H54 (cell line): ENCODE results near the gene TTC12.

Experiments used
- DNase-seq: peaks from one replicate; pipeline ENCODE4 v3.0.0; 2011; ENCODE audit warnings: low spot score, mixed read lengths; ENCODE audit not compliant: insufficient read length
- FAIRE-seq: peaks from 3 replicates; lab custom pipeline; 2011; peaks lifted over from hg19 to GRCh38; lab: Jason Lieb, UNC
- POLR2A ChIP-seq: IDR thresholded peaks from 2 replicates; pipeline ENCODE4 v1.6.1; 2011; ENCODE audit warnings: low read depth, mild to moderate bottlenecking, low read length

Gene TTC12

GRCh38 chr11:113401718-113402117 lies 87.3 kb downstream of the TTC12 start:
- FAIRE-seq (peak; percentile 75), DNase-seq (peak; percentile 75)
- no peak for TF ChIP-seq POLR2A

DNA sequence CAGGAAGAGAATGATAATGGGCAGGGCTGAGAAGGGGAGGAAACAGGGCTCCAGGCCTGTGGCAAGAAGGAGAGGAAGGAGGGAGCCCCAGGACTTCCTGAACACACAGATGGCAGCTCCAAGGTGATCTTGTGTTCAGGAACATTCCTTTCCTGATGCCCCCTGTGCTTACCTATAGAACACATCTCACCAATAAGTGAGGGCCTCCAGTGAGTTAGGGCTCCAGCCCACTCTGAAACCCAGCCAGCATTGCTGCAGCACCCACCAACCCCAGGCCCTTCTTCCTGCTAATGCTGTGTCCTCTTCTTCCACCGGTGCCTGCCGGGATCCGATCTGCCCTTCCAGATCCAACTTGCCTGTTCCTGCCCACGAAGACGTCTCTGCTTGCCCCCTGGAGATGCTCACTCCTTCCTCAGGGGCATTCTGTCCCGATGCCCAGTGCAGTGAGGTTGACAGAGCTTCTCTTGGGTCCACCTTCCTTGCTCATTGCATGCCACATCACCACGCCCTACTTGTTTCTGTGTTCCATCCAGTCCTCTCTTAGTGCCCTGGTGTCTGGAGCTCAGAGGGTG lies 90.6 kb downstream of the TTC12 start:
- FAIRE-seq (no peak), DNase-seq (no peak)
- TF ChIP-seq POLR2A, result no peak

DNA sequence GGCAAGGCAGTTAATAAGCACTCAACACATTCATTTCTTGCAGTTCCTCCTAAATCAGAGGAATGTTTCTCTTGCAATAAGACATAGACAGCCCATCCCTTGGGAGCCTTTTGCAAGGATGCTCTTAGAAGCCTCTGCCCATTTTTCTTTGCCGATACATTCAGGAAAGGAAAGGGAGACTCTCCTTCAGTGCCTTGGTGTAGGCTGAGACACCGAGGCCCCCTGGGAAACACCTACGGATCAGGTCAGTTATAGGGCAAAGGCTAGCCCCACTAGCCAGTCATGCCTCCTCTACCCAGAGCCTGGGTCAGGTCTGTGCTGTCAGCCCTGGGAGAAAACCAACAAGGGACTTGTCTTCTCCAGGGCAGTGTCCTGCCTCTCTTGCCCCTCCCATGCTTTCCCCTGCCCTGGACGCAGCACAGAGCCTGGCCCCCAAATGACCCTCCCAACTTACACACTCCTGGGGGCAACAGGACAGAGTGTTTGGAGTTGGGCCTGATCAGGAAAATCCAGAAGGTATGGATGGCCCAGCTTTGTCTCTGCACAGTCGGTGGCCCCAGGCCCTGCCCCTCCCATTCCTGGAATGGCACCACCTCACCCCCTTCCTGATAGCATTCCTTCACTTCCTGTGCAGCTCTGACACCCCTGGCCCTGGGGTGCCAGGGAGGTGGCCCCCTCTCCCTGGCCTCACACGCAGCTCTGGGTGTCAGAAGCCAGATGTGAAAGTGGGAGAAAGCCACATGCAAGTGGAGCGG lies 91.5 kb downstream of the TTC12 start:
- FAIRE-seq (no peak), DNase-seq (no peak)

DNA sequence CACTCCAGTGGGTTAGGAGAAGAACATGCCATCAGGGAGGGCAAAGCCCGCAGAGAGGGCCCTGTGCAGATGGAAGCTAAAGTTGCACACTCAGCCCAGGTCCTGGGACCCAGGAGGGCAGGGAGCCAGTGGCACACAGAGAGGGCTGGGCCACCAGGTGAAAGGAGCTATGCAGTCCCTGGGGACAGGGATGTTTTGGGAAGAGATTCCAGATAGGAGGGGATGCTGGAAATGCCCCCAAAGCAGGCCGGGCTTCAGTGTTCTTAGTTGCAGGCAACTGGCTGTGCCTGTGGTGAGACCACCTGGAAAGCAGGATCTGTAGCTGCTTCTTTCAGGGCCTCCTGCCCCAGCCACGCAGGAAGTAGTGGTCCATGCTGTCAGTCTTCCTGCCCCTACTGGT lies 92.8 kb downstream of the TTC12 start:
- no peak for TF ChIP-seq POLR2A
- DNase-seq, result no peak
- FAIRE-seq, result no peak

More for the DNA sequence above, 91.5 kb downstream of the TTC12 start:
- no peak for TF ChIP-seq POLR2A

DNA sequence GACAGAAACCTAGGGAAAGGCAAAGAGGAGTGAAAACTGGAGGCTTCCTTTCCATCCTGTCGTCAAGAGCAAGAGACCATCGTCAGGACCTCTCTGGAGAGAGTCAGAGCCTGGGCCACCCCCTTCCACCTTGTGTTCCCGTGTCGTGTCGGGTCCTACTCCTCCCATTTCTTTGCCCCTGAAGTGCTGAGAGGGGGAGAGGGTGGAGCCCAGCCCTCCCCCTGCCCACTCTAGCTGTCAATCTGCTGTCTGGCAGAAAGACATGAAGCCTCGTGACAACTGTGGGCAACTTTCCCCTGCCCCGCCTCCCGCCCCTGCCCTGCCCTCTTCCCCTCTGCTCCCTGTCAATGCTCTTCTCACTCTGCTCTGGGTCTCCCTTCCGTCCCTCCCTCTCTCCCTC lies 93.8 kb downstream of the TTC12 start:
- DNase-seq, result no peak
- TF ChIP-seq POLR2A, result no peak
- no peak for FAIRE-seq

DNA sequence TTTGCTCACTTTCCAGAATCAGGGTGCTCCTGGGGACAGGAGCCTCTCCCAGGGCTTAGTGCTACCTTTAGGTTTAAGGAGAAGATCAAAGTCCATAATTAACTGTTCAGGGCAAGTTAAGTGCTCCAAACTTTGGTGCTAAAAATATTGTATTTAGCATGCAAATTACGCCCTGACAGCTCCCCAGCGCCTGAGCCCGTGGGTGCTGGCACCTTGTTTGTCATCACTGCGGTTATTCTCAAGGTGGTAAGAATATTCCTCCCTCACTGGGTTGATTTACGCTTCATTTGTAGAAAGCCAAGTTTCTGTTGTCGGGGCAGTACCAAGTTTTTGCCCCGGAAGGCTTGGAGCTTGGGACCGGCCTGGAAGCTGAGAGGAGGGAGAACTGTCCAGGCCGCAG lies 94.5 kb downstream of the TTC12 start:
- DNase-seq (no peak), FAIRE-seq (no peak)
- TF ChIP-seq POLR2A, result no peak

DNA sequence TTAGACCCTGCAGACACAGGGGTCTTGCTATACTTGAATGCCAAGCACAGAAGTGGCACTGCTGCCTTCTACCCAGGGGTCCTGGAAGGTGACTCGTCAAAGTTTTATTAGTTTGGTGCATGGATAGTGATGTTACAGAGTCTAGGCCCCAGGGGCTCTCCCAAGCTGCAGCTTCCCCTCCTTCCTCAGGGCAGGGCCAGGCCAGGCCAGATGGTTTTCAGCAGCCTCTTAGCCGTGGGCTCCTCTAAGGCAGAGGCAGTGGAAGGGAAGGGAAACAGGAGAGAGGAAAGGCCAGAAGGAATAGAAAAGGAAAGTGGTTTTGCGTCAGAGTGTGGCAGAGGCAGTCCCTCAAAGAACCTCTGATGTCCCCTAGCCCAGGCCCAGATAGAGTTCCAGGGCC lies 95.1 kb downstream of the TTC12 start:
- TF ChIP-seq POLR2A, result no peak
- FAIRE-seq (no peak), DNase-seq (no peak)

GRCh38 chr11:113410414-113411135 lies 96.2 kb downstream of the TTC12 start:
- DNase-seq, result no peak
- no peak for FAIRE-seq
- no peak for TF ChIP-seq POLR2A

DNA sequence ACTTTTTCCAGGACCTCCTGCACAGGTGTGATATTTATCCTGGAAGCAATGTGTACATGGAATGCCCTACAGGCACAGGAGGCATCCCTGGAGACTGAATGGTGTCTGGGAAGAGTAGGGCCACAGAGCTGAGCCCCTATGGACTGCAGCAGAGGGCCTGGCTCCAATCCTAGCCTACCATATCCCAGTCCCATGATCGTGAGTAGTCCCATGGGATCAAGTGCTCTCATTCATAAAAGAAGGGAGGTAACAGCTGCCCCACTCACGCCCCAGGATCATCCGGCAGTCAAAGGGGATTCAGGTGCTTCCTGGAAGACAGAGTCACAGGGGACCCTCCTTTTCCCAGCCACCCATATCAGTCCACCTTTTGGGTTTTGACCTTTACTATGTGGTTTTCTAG lies 97.2 kb downstream of the TTC12 start:
- FAIRE-seq (no peak), DNase-seq (no peak)
- no peak for TF ChIP-seq POLR2A

DNA sequence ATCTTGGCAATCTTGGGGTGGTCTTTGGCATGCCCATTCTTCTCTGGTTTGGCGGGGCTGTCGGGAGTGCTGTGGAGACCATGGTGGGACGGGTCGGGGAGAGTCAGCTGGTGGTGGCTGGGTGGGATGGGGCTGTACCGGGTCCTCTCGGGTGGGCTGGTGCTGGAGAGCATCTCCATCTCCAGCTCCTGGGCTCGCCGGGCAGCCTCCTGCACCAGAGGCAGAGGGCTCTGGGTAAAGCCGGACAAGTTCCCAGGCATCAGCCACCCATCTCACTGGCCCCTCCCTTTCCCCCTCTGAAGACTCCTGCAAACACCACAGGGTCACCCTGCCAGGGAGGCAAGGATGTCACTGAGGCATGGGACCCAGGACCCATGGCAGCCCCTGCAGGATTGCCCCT lies 98.3 kb downstream of the TTC12 start:
- DNase-seq (no peak), FAIRE-seq (no peak)

GRCh38 chr11:113415343-113415742 lies 101.0 kb downstream of the TTC12 start:
- FAIRE-seq, result no peak

More for the DNA sequence above, 98.3 kb downstream of the TTC12 start:
- TF ChIP-seq POLR2A, result no peak

More at GRCh38 chr11:113415343-113415742, 101.0 kb downstream of the TTC12 start:
- no peak for DNase-seq
- TF ChIP-seq POLR2A, result no peak
